ENCODE data around the gene MAN1A2. TPM values are rescaled to one million over a fixed set of nuclear protein-coding genes. Genes with fewer than 3 reads are reported as not detected.

MAN1A2 gene
- total and polyA plus RNA-seq, 9 of the 15 experiments (the other 6 are each of a cell fraction or from before 2014, with no cell fraction given) = 4.2 to 38.4 (median 18.7) TPM

DNA sequence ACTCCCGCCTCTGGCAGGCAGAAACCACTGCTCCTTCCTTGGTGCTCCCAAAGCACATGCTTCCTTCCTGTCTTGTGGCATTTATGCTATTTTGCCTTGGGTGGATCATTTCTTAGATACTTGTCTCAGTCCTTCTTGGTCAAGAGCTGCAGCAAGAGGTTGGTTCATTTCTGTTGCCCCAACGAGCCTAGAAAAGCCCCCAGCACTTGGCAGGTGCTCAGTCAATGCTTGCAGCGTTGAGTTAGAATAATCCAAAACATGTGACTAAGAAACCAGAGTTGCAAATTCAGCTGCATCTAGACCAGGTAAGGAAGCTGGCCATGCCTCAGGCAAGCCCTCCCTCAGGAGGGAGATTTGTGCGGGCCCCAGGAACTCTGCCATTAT lies 196.2 kb downstream of the MAN1A2 start (continued):
- no peak for TF ChIP-seq REST (IDR thresholded peaks at IDR 0.05; ENCODE audit: borderline replicate concordance)
- TF ChIP-seq REST (CRISPR knock-in tag; IDR thresholded peaks at IDR 0.05; ENCODE audit: low read depth) = no peak
- no peak for TF ChIP-seq DMBX1 (CRISPR knock-in tag; IDR thresholded peaks at IDR 0.05; ENCODE audit: borderline replicate concordance)
- TF ChIP-seq PYGO2 (tag; IDR thresholded peaks at IDR 0.05) = no peak

Measured in K562 (cell line).